Hepatocyte (in vitro differentiated cells): Measurements from ENCODE around the gene C1orf74. TPM values are rescaled to one million over a fixed set of nuclear protein-coding genes. Genes with fewer than 3 reads are reported as not detected.
"Not testable (repeated sequence)": the region's sequence is repeated elsewhere in the genome, so short reads cannot be mapped to it uniquely, and the experiment has no call there.

ENCODE experiments used
- DNase-seq: peaks from one replicate; pipeline ENCODE4 v3.0.0-alpha.2; 2016; ENCODE audit warnings: low spot score
- H2AFZ ChIP-seq: fragments of 200-600 bp; sonication (generic); 2 replicates; pipeline ENCODE4 v1.6.0; 2016; ENCODE audit warnings: antibody characterized with exemption, mild to moderate bottlenecking
- H3K27ac ChIP-seq: fragments of 200-600 bp; sonication (generic); 2 replicates; pipeline ENCODE4 v1.5.1; 2016; ENCODE audit warnings: mild to moderate bottlenecking
- H3K27me3 ChIP-seq: fragments of 200-600 bp; sonication (generic); 2 replicates; pipeline ENCODE4 v1.6.1; 2016
- H3K36me3 ChIP-seq: fragments of 200-600 bp; sonication (generic); replicated peaks from 2 replicates; pipeline ENCODE4 v1.5.1; 2016; ENCODE audit warnings: low read depth; ENCODE audit not compliant: insufficient read depth
- H3K4me1 ChIP-seq: fragments of 200-600 bp; sonication (generic); 2 replicates; pipeline ENCODE4 v1.5.1; 2016; ENCODE audit warnings: mild to moderate bottlenecking, moderate library complexity; ENCODE audit not compliant: insufficient read depth
- H3K4me2 ChIP-seq: fragments of 200-600 bp; sonication (generic); 2 replicates; pipeline ENCODE4 v1.6.0; 2016
- H3K4me3 ChIP-seq: fragments of 200-600 bp; sonication (generic); 2 replicates; pipeline ENCODE4 v1.5.1; 2016; ENCODE audit warnings: mild to moderate bottlenecking
- H3K79me2 ChIP-seq: fragments of 200-600 bp; sonication (generic); 2 replicates; pipeline ENCODE4 v1.6.0; 2017; ENCODE audit warnings: mild to moderate bottlenecking
- H3K9me2 ChIP-seq: fragments of 200-600 bp; sonication (generic); replicated peaks from 2 replicates; pipeline ENCODE4 v1.6.0; 2017; ENCODE audit warnings: mild to moderate bottlenecking; ENCODE audit not compliant: insufficient read depth
- H3K9me3 ChIP-seq: fragments of 200-600 bp; sonication (generic); 2 replicates; pipeline ENCODE4 v1.5.1; 2016; ENCODE audit warnings: low read depth, mild to moderate bottlenecking
- H4K20me1 ChIP-seq: fragments of 200-600 bp; sonication (generic); 2 replicates; pipeline ENCODE4 v1.6.0; 2016; ENCODE audit warnings: mild to moderate bottlenecking; ENCODE audit not compliant: insufficient read depth, poor library complexity, severe bottlenecking
- CTCF ChIP-seq: fragments of 200-600 bp; sonication (generic); IDR thresholded peaks from 2 replicates; pipeline ENCODE4 v1.5.1; 2016; ENCODE audit warnings: antibody characterized with exemption, mild to moderate bottlenecking; ENCODE audit not compliant: poor library complexity
- EZH2 ChIP-seq: fragments of 200-600 bp; sonication (generic); IDR thresholded peaks from 2 replicates; pipeline ENCODE4 v1.6.1; 2016; ENCODE audit warnings: antibody characterized with exemption, mild to moderate bottlenecking, borderline replicate concordance
- EZH2phosphoT487 ChIP-seq: fragments of 200-600 bp; sonication (generic); IDR thresholded peaks from one replicate; pipeline ENCODE4 v1.6.1; 2018; ENCODE audit warnings: antibody characterized with exemption, mild to moderate bottlenecking, low read depth, moderate library complexity; ENCODE audit not compliant: unreplicated experiment, severe bottlenecking
- WGBS: methylation state at CpG from one replicate; pipeline ENCODE4 v1.1.6; 2016; ENCODE audit warnings: low lambda C conversion rate; ENCODE audit errors: missing lambda C conversion rate; 5-methylcytosine and 5-hydroxymethylcytosine counted together
- polyA plus RNA-seq: library from polyadenylated mRNA; unstranded; fragments of >200 nt; fragmentation: Nextera tagmentation; extraction: Ambion mirVana; gene quantifications from 2 replicates; pipeline ENCODE4 v1.2.1, GENCODE V29; 2016
- total RNA-seq: library from RNA; depleted of rRNA; stranded (reverse); fragments of >200 nt; gene quantifications from 2 replicates; pipeline ENCODE4 v1.2.3, GENCODE V29; 2014

Gene C1orf74
- total and polyA plus RNA-seq, 2 experiments from 2014 or later = 2.2 to 3.3 TPM

- peaks cover 3% of the 10 kb centered on the region for H4K20me1 ChIP-seq
- WGBS = 81% methylated on average over 9 of the region's 9 CpGs
- peak overlapping the region; percentile 20 for H3K27ac ChIP-seq
- H2AFZ ChIP-seq = no peak overlapping the region
- peaks cover 44% of the 10 kb centered on the region for H3K79me2 ChIP-seq
- no peaks in the 10 kb centered on the region for H3K9me2 ChIP-seq
- H3K4me3 ChIP-seq = no peak overlapping the region
- H3K4me1 ChIP-seq = peaks cover 5% of the 10 kb centered on the region
- H3K27me3 ChIP-seq = no peaks in the 10 kb centered on the region
- DNase-seq = no peak
- TF ChIP-seq EZH2 (no peak), CTCF (no peak), EZH2phosphoT487 (no peak)
- no peak overlapping the region for H3K4me2 ChIP-seq
- peaks cover 8% of the 10 kb centered on the region for H3K36me3 ChIP-seq
- no peaks in the 10 kb centered on the region for H3K9me3 ChIP-seq
Measured at GRCh38 chr1:209797978-209798639, 13.8 kb upstream of the C1orf74 start.

- H3K79me2 ChIP-seq, H4K20me1 ChIP-seq, H3K36me3 ChIP-seq, H3K9me3 ChIP-seq, H3K27me3 ChIP-seq, H3K9me2 ChIP-seq, H2AFZ ChIP-seq, H3K27ac ChIP-seq, H3K4me2 ChIP-seq, DNase-seq, H3K4me3 ChIP-seq: not testable (repeated sequence)
- WGBS = 93% methylated on average over 3 of the region's 3 CpGs
- peaks cover 16% of the 10 kb centered on the region for H3K4me1 ChIP-seq
Measured at GRCh38 chr1:209793711-209794110, 9.4 kb upstream of the C1orf74 start.

- Histone ChIP-seq H3K4me3 (no peak overlapping the region), H3K36me3 (peaks cover 8% of the 10 kb centered on the region), H3K79me2 (no peaks in the 10 kb centered on the region), H3K4me1 (peaks cover 16% of the 10 kb centered on the region), H3K27me3 (no peaks in the 10 kb centered on the region), H3K4me2 (no peak overlapping the region), H3K9me3 (no peaks in the 10 kb centered on the region), H3K9me2 (no peaks in the 10 kb centered on the region), H3K27ac (peak overlapping the region; percentile 89), H2AFZ (no peak overlapping the region), H4K20me1 (no peaks in the 10 kb centered on the region)
- TF ChIP-seq CTCF = no peak
- no peak for TF ChIP-seq EZH2
- TF ChIP-seq EZH2phosphoT487 = no peak
- DNase-seq = peak; percentile 35
- WGBS = 88% methylated on average over 1 of the region's 1 CpG
Measured at GRCh38 chr1:209791920-209792319, 7.6 kb upstream of the C1orf74 start.

- H3K9me3 ChIP-seq = no peaks in the 10 kb centered on the region
- H3K4me1 ChIP-seq = peaks cover 11% of the 10 kb centered on the region
- peak; percentile 53 for DNase-seq
- 86% methylated on average over 10 of the region's 10 CpGs for WGBS
- no peaks in the 10 kb centered on the region for H4K20me1 ChIP-seq
- H2AFZ ChIP-seq = no peak overlapping the region
- H3K9me2 ChIP-seq = no peaks in the 10 kb centered on the region
- peak overlapping the region; percentile 50 for H3K4me2 ChIP-seq
- peak overlapping the region; percentile 90 for H3K27ac ChIP-seq
- H3K36me3 ChIP-seq = peaks cover 8% of the 10 kb centered on the region
- no peak for TF ChIP-seq EZH2phosphoT487
- no peak for TF ChIP-seq CTCF
- no peak for TF ChIP-seq EZH2
- H3K27me3 ChIP-seq = no peaks in the 10 kb centered on the region
- H3K79me2 ChIP-seq = no peaks in the 10 kb centered on the region
- H3K4me3 ChIP-seq = no peak overlapping the region
Measured at GRCh38 chr1:209790286-209791193, 6.2 kb upstream of the C1orf74 start.
